ENCODE results near the gene RXFP3.
A peak's percentile ranks its signal among the peaks of the same experiment; 100 is the strongest.

Gene RXFP3

GRCh38 chr5:33980030-33980429 lies 43.8 kb downstream of the RXFP3 start:
- Histone ChIP-seq H3K79me1 (ENCODE audit: low read depth, low read length) (no peaks in the 10 kb centered on the region), H3K9me3 (replicated peaks in 1 of 2; ENCODE audit: control insufficient read depth in 2 of 2, insufficient read depth in 1 of 2, low read depth in 1 of 2, low read length in 2 of 2) (no peaks in the 10 kb centered on the region), H3K9ac (ENCODE audit: low read depth, low read length, poor library complexity) (no peak overlapping the region), H3K27ac (replicated peaks; ENCODE audit: low read length) (no peak overlapping the region), H3K4me1 (ENCODE audit: control insufficient read depth in 2 of 2, insufficient read depth in 1 of 2, low read depth in 1 of 2, low read length in 2 of 2) (peaks cover 0 to 5% of the 10 kb centered on the region in 2 donors), H3K23ac (ENCODE audit: low read depth, low read length, poor library complexity) (no peak overlapping the region), H3K4ac (ENCODE audit: low read length) (no peak overlapping the region), H2AFZ (ENCODE audit: low read length) (no peak overlapping the region), H2BK15ac (ENCODE audit: low read length) (no peak overlapping the region), H3K4me3 (ENCODE audit: low read length in 2 of 2) (no peak overlapping the region), H3K14ac (ENCODE audit: low read length) (no peak overlapping the region), H4K8ac (ENCODE audit: low read depth, low read length) (no peak overlapping the region), H3K18ac (ENCODE audit: low read length) (no peak overlapping the region), H3K4me2 (ENCODE audit: insufficient read depth, low read length, poor library complexity, severe bottlenecking) (no peak overlapping the region), H3K36me3 (replicated peaks in 1 of 2; ENCODE audit: control insufficient read depth in 2 of 2, insufficient read depth in 2 of 2, low read length in 2 of 2) (peaks cover 0 to 1% of the 10 kb centered on the region in 2 donors), H2AK5ac (ENCODE audit: low read depth, low read length) (no peak overlapping the region), H3K27me3 (ENCODE audit: control insufficient read depth in 3 of 3, insufficient read depth in 3 of 3, low read depth in 1 of 3, low read length in 3 of 3) (no peaks in the 10 kb centered on the region), H2BK120ac (ENCODE audit: low read depth, low read length) (no peak overlapping the region), H4K91ac (ENCODE audit: low read depth, low read length, poor library complexity) (no peak overlapping the region), H2BK5ac (ENCODE audit: low read length) (no peak overlapping the region), H2BK12ac (ENCODE audit: low read length) (no peak overlapping the region)
- no peak for DNase-seq (ENCODE audit: low spot score)
- WGBS, 2 donors (ENCODE audit: extremely low coverage in 2 of 2, insufficient read length in 2 of 2, insufficient replicate concordance in 1 of 2), result no CpG with 5 or more reads among the region's 3 CpGs

- no peak overlapping the region for H2AK5ac ChIP-seq (ENCODE audit: low read depth, low read length)
- H3K9ac ChIP-seq (ENCODE audit: low read depth, low read length, poor library complexity), result no peak overlapping the region
- no peak overlapping the region for H2BK12ac ChIP-seq (ENCODE audit: low read length)
- H3K36me3 ChIP-seq (replicated peaks in 1 of 2; ENCODE audit: control insufficient read depth in 2 of 2, insufficient read depth in 2 of 2, low read length in 2 of 2), result peaks cover 5% of the 10 kb centered on the region in 2 donors
- no peaks in the 10 kb centered on the region for H3K27me3 ChIP-seq (ENCODE audit: control insufficient read depth in 3 of 3, insufficient read depth in 3 of 3, low read depth in 1 of 3, low read length in 3 of 3)
- no CpG with 5 or more reads among the region's 8 CpGs for WGBS, 2 donors (ENCODE audit: extremely low coverage in 2 of 2, insufficient read length in 2 of 2, insufficient replicate concordance in 1 of 2)
- no peak overlapping the region for H2BK15ac ChIP-seq (ENCODE audit: low read length)
- H3K9me3 ChIP-seq (replicated peaks in 1 of 2; ENCODE audit: control insufficient read depth in 2 of 2, insufficient read depth in 1 of 2, low read depth in 1 of 2, low read length in 2 of 2), result no peaks in the 10 kb centered on the region
- H3K23ac ChIP-seq (ENCODE audit: low read depth, low read length, poor library complexity), result no peak overlapping the region
- DNase-seq (ENCODE audit: low spot score), result no peak
- no peak overlapping the region for H3K18ac ChIP-seq (ENCODE audit: low read length)
- no peak overlapping the region for H4K8ac ChIP-seq (ENCODE audit: low read depth, low read length)
- no peaks in the 10 kb centered on the region for H3K79me1 ChIP-seq (ENCODE audit: low read depth, low read length)
- H3K14ac ChIP-seq (ENCODE audit: low read length), result no peak overlapping the region
- no peak overlapping the region for H2BK5ac ChIP-seq (ENCODE audit: low read length)
- H3K4me3 ChIP-seq (ENCODE audit: low read length in 2 of 2), result no peak overlapping the region
- no peaks in the 10 kb centered on the region for H3K4me1 ChIP-seq (ENCODE audit: control insufficient read depth in 2 of 2, insufficient read depth in 1 of 2, low read depth in 1 of 2, low read length in 2 of 2)
- H3K4me2 ChIP-seq (ENCODE audit: insufficient read depth, low read length, poor library complexity, severe bottlenecking), result no peak overlapping the region
- no peak overlapping the region for H2AFZ ChIP-seq (ENCODE audit: low read length)
- H2BK120ac ChIP-seq (ENCODE audit: low read depth, low read length), result no peak overlapping the region
- no peak overlapping the region for H4K91ac ChIP-seq (ENCODE audit: low read depth, low read length, poor library complexity)
- H3K27ac ChIP-seq (replicated peaks; ENCODE audit: low read length), result no peak overlapping the region
- H3K4ac ChIP-seq (ENCODE audit: low read length), result no peak overlapping the region
Observed at GRCh38 chr5:33981408-33982162, 45.4 kb downstream of the RXFP3 start.

DNA sequence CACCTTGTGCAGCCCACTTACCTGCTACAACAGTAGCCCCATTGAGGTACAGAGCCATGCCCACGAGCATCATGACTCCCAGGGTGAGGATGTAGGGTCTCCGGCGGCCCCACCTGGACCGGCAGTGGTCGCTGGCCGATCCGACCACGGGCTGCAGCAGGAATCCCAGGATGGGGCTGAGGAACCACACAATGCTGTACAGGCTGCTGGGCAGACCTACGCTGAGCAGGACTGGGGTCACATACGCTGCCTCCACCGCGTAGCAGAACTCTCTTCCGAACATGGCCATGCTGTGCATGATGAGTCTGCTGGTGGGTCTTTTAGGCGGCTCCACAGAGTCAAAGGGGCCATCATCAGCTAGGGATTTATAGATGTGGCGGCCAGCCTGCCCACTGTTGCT lies 48.0 kb downstream of the RXFP3 start:
- H3K79me1 ChIP-seq (ENCODE audit: low read depth, low read length), result no peaks in the 10 kb centered on the region
- no peak for DNase-seq (ENCODE audit: low spot score)
- H3K36me3 ChIP-seq (replicated peaks in 1 of 2; ENCODE audit: control insufficient read depth in 2 of 2, insufficient read depth in 2 of 2, low read length in 2 of 2), result peaks cover 13 to 28% of the 10 kb centered on the region in 2 donors
- no peaks in the 10 kb centered on the region for H3K27me3 ChIP-seq (ENCODE audit: control insufficient read depth in 3 of 3, insufficient read depth in 3 of 3, low read depth in 1 of 3, low read length in 3 of 3)
- H3K4me3 ChIP-seq (ENCODE audit: low read length in 2 of 2), result no peak overlapping the region
- H2AK5ac ChIP-seq (ENCODE audit: low read depth, low read length), result peak overlapping the region; percentile 42
- H3K4me1 ChIP-seq (ENCODE audit: control insufficient read depth in 2 of 2, insufficient read depth in 1 of 2, low read depth in 1 of 2, low read length in 2 of 2), result no peaks in the 10 kb centered on the region
- H3K4ac ChIP-seq (ENCODE audit: low read length), result no peak overlapping the region
- peak overlapping the region; percentile 15 for H3K18ac ChIP-seq (ENCODE audit: low read length)
- WGBS, 2 donors (ENCODE audit: extremely low coverage in 2 of 2, insufficient read length in 2 of 2, insufficient replicate concordance in 1 of 2), result no CpG with 5 or more reads among the region's 15 CpGs
- H2BK12ac ChIP-seq (ENCODE audit: low read length), result peak overlapping the region; percentile 26
- H3K4me2 ChIP-seq (ENCODE audit: insufficient read depth, low read length, poor library complexity, severe bottlenecking), result no peak overlapping the region
- H2AFZ ChIP-seq (ENCODE audit: low read length), result no peak overlapping the region
- H4K8ac ChIP-seq (ENCODE audit: low read depth, low read length), result no peak overlapping the region
- H3K9me3 ChIP-seq (replicated peaks in 1 of 2; ENCODE audit: control insufficient read depth in 2 of 2, insufficient read depth in 1 of 2, low read depth in 1 of 2, low read length in 2 of 2), result peaks cover 0 to 2% of the 10 kb centered on the region in 2 donors
- peak overlapping the region; percentile 68 for H4K91ac ChIP-seq (ENCODE audit: low read depth, low read length, poor library complexity)
- no peak overlapping the region for H2BK120ac ChIP-seq (ENCODE audit: low read depth, low read length)
- peak overlapping the region; percentile 22 for H3K14ac ChIP-seq (ENCODE audit: low read length)
- no peak overlapping the region for H2BK15ac ChIP-seq (ENCODE audit: low read length)
- H3K27ac ChIP-seq (replicated peaks; ENCODE audit: low read length), result no peak overlapping the region
- H3K23ac ChIP-seq (ENCODE audit: low read depth, low read length, poor library complexity), result peak overlapping the region; percentile 40
- no peak overlapping the region for H2BK5ac ChIP-seq (ENCODE audit: low read length)
- peak overlapping the region; percentile 36 for H3K9ac ChIP-seq (ENCODE audit: low read depth, low read length, poor library complexity)

- DNase-seq (ENCODE audit: low spot score), result no peak
- Histone ChIP-seq H2AFZ (ENCODE audit: low read length) (no peak within 1 kb of the TSS), H2AK5ac (ENCODE audit: low read depth, low read length) (peak within 1 kb of the TSS; percentile 42), H3K4ac (ENCODE audit: low read length) (no peak within 1 kb of the TSS), H3K36me3 (replicated peaks in 1 of 2; ENCODE audit: control insufficient read depth in 2 of 2, insufficient read depth in 2 of 2, low read length in 2 of 2) (peaks cover 13 to 32% of the 10 kb centered on the region in 2 donors), H3K79me1 (ENCODE audit: low read depth, low read length) (no peaks in the 10 kb centered on the region), H2BK120ac (ENCODE audit: low read depth, low read length) (no peak within 1 kb of the TSS), H3K27ac (replicated peaks; ENCODE audit: low read length) (no peak within 1 kb of the TSS), H4K8ac (ENCODE audit: low read depth, low read length) (no peak within 1 kb of the TSS), H2BK12ac (ENCODE audit: low read length) (peak within 1 kb of the TSS; percentile 26), H3K23ac (ENCODE audit: low read depth, low read length, poor library complexity) (peak within 1 kb of the TSS; percentile 40), H3K4me3 (ENCODE audit: low read length in 2 of 2) (no peak within 1 kb of the TSS), H4K91ac (ENCODE audit: low read depth, low read length, poor library complexity) (peak within 1 kb of the TSS; percentile 68), H3K9ac (ENCODE audit: low read depth, low read length, poor library complexity) (peak within 1 kb of the TSS; percentile 36), H3K27me3 (ENCODE audit: control insufficient read depth in 3 of 3, insufficient read depth in 3 of 3, low read depth in 1 of 3, low read length in 3 of 3) (no peaks in the 10 kb centered on the region), H3K14ac (ENCODE audit: low read length) (peak within 1 kb of the TSS; percentile 22), H2BK15ac (ENCODE audit: low read length) (no peak within 1 kb of the TSS), H3K4me2 (ENCODE audit: insufficient read depth, low read length, poor library complexity, severe bottlenecking) (no peak within 1 kb of the TSS), H3K9me3 (replicated peaks in 1 of 2; ENCODE audit: control insufficient read depth in 2 of 2, insufficient read depth in 1 of 2, low read depth in 1 of 2, low read length in 2 of 2) (peaks cover 0 to 2% of the 10 kb centered on the region in 2 donors), H2BK5ac (ENCODE audit: low read length) (no peak within 1 kb of the TSS), H3K18ac (ENCODE audit: low read length) (peak within 1 kb of the TSS; percentile 15), H3K4me1 (ENCODE audit: control insufficient read depth in 2 of 2, insufficient read depth in 1 of 2, low read depth in 1 of 2, low read length in 2 of 2) (no peaks in the 10 kb centered on the region)
- 100% methylated on average over 2 of the region's 7 CpGs; no CpG with 5 or more reads in 1 of the 2 donors for WGBS, 2 donors (ENCODE audit: extremely low coverage in 2 of 2, insufficient read length in 2 of 2, insufficient replicate concordance in 1 of 2)
Observed at GRCh38 chr5:33984671-33985124, 48.5 kb downstream of the RXFP3 start, which contains the start of gene SLC45A2. SLC45A2 (minus strand) TSS chr5:33984693; CDS start chr5:33984583, 110 bp downstream.

Data from neuronal stem cell (in vitro differentiated cells).